NCI-H1694 (cell line): Measurements from ENCODE around the gene PRPS1L1.

Experiments
- DNase-seq: peaks from one replicate; lab custom pipeline; 2025; lab: John Stamatoyannopoulos, UW

Gene PRPS1L1

DNA sequence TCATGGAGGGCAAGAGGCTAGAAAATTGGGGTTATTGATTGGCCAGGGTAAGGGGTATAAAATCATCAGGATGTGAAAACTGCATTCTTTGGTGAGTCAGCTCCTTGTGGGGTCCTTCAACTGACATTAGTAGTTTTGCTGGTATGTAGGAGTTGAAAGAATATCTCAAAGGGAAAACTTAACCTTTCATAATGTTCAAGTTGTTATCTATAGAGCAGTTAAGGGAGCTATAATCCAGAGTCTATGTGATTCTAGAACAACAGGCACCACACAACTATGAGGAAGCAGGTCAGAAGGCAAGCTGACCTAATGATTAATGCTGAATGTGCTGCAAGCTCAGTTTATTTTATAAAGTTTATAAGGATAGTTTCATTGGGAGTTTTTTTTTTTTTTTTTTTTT, 13.7 kb downstream of the PRPS1L1 start:
- DNase-seq = no peak

DNA sequence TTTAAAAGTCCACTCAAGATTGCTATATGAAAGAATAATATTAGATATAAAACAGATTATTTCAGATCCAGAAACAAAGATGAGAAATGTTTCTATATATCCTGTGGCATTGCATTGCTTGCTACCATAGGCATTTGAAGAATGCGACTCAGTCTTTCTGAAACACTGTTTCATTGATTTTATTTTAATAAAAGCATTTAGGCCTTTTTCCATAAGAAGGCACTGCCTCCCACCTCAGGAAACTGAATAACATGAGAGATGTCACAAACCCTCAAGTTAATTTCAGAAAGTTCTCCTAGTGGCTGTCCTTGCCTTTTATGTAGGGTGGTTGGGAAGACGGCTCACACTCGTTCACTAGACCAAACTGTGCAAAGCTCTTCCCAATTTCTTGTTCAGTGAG, 23.3 kb downstream of the PRPS1L1 start:
- no peak for DNase-seq

DNA sequence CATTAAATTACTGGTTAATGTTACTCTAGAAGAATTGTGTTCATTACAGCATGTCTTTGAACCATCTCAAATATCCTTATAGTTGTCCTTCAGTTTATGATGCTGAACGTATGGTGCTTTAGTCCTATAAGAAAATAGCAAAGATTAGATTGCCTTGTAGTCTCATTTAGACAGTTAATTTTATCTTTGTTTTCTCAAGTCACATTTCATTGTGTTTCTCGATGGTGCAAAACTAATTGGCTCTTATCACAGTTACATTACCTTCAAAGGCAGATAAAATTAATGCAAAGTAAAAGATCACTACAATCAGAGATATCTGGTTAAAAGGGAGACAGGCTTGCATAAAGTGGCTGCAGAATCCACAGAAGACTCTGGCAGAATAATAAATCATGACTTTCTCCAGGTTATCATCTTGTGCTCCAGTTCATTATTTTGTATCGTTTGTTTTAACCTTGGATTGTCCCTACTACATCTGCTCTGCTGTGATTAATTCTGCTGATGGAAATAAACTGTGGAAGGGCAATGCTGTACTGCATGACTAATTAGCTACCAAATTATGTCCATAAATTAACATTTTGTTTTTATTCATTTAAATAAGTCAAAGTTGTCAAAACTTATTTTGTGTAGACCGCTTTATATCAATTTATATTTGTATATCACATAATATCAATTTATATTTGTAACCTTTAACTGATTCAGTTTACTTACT, 24.2 kb downstream of the PRPS1L1 start:
- DNase-seq = no peak

DNA sequence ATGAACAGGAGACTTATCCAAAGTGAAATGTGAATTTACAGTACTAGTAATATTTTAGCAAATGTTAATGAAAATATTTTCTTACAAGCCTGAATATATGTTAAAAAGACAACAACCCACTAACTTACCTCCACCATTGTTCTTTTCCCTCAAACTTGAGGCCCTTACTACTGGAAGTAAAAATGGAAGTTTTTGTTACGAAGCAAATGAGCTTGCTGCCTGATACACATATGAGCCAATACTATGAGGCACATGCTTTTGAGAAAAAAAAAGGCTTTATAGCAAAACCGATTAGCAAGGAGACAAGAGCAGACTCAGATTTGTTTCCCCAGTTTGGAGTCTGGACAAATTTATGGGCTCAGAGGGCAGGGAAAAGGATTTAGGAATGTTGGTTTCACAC, 29.0 kb downstream of the PRPS1L1 start:
- no peak for DNase-seq

DNA sequence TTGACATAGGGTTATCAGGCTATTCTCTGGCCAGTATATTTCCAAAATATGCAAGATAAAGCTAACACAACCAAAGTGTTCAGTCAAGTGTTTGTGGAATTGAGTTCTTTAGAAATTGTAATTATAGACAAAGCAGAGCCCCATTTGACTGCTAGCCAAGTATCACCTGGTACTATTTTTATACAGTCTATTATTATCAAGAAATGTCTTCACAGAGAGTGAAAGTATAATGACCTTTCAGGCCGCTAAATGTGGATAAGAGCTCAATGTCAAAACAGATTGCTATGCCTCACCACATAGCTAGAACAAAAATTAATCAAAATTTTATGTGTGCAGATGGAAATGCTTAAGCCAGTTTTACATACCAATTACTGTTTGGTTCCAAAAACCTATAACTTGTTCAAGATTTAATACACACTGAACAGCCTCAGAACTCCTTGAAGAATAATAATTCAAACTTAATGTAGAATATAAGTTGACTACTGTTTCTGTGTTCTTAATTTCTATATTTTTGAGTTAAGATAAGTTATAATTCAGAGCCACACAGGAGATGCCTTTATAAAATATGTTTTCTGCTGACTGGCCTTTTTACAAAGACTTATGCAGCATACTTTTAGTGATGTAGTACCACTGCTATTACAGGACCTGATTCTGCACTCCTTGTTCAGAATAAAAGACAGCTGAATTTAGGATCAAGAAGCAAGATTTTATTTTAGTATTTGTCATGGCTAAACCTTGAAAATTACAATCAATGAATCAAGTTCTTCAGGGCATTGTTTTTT, 31.0 kb downstream of the PRPS1L1 start:
- DNase-seq = no peak

DNA sequence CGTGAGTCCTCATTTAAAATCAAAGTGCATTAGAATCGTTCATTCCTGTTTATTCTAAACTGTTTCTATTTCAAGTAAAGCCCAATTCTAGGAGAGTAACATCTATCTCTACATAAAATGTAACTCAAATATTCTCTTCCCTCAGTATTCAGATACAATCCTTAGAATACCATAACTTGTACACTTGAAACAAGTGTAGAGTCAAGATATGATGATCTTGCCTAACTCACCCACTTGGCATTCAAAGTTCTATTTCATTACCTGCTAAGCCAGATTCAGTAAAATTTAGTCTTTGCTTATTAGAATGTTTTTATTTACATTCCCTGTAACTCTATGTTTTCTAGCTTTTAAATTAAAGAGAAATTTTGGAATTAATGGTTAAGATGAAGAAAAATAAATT, 31.6 kb downstream of the PRPS1L1 start:
- no peak for DNase-seq

DNA sequence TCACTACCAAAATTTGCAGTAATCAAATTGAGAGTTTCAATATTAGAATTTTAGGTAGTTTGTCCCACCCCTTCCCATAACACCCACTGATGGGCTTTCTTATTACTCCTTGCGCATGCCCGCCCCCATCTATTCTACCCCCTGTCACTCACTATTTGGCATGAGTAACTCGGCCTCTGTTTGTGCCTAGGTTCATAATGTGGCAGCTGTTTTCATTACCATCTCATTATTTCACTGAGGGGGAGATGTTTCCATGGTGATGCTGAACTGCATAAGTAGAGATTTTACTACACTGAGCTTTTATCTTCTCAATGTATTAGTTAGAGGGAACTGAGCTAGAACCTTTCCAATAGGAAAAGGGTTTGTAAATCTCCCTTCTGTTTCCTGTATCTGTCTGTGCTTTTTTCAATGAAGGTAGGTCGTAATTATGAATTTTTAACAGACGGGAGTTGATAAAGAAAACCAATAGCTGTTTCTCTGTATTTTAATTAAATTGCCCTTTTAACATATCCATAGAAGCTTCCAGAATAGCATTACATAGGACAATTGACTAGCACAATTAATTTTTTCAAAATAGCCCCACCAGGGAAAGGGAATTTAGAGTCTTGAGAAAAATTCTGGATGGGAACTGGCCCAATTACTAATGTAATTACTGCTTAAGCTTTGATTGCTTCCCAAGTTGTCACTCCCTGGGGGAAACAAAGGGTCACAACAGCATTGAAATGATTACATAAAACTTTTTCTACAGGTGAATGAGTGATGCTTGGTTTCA, 33.4 kb downstream of the PRPS1L1 start:
- no peak for DNase-seq

DNA sequence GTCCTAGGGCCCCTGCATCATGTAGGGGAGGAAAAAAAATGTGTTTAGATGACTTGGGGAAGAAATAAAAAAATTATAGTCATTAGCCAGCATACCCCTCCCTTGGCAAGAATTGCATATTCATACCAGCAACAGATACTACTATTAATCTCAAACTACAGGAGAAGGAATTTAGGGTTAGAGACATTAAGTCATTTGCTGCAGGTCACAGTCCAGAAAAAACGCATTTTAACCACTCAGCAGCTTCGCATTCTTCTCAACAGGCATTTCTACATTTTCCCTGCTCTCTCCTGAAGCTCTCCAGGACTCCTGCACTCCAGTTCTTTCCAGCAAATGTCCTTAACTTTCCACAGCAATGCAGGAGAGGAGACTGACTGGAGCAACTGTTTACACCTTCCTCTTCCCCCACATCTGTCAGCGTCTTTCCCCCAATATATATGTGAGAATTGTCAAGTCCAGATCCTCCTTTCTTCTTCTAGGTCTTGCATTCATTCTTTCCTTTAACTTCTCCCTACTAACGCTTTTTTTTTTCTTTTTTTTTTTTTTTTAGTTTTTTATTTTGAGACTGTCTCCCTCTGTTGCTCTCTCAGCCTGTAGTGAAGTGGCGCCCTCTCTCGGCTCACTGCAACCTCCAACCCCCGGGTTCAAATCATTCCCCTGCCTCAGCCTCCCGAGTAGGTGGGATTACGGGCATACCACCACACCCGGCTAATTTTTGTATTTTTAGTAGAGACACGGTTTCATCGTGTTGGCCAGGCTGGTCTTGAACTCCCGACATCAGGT, 35.6 kb downstream of the PRPS1L1 start:
- DNase-seq = peak; percentile 3

DNA sequence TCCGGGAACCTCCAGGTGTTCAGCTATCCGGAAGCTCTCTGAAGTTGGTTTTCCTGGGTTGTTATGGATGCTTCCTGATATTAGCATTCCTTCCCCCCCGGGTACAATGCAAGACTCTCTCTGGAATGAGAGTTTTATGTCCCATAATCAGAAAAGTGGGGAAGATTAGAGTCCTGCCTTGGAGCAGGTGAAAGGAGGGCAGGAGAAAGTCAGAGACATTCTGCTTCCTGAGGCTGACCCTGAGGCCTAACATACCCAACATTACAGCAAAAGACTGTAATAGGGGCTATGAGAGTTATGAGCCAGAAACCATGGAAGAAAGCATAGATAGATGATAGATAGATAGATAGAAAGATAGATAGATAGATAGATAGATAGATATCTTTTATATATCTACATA, 36.9 kb downstream of the PRPS1L1 start:
- no peak for DNase-seq

DNA sequence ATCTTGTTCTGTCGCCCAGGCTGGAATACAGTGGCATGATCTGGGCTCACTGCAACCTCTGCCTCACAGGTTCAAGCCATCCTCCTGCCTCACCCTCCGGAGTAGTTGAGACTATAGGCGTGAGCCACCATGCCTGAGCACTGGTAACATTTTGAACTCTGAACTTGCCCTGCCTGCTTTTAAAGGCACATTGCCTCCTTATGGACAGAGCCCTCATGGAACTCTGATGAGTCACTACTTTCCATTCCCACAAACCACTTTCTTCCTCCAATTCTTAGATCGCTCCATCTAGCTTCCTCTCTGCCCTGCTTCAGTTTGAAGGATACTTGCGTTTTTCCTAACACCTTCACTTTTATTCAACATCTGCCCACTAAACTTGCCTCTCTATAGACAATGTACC, 38.1 kb downstream of the PRPS1L1 start:
- DNase-seq = no peak

DNA sequence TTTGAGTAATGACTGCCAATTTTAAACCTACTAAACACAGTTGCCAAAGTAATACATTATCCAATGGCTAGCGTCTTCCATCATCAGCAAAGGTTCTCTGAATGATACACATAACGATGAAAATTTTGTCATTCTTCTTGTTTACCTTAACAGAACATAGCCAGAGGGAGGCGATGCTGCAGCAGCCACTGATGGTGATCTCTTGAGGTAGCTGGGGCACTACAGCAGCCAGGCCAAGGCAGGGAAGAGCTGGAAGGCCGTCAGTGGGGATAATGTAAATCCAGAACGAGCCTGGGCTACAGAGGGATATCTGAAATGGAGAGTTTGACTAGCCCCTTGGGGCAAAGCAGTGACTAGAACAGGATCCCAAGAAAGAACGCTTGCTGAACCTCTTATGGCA, 38.8 kb downstream of the PRPS1L1 start:
- no peak for DNase-seq

DNA sequence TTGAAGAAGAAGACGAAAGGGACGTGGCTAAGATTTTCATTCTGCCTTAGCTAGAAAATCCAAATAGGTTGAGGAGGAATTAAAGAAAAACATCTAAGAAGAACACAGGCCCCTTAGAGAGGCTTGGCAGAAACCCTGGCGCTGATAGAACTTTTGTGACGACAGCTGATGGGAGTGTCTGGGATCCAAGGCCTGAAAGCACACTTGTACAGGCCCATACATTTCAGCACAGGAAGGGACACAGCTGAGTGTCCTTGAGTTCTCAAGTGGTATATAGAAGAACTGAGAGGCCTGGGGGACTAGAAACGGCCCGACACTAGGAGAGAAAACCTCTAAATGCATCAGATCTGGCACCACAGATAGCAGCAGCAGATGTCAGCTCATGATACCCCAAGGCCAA, 39.5 kb downstream of the PRPS1L1 start:
- DNase-seq = no peak

DNA sequence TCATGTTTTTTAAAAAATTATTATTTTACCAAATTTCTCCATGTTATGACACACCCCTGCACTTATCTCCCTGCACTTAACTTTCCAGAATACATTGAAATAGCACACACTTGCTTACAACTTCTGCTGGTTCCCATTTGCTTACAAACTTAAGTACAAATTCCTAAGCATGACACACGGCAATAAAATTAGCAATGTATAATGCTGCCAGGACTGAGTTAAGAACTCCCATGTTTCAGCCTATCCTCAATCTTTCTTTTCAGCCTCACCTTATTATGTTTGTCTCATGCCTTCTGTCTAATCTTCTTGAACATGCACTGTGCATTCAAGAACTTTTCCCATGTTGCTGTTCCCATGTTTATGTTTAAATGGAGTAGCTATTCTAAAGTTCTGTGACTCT, 40.8 kb downstream of the PRPS1L1 start:
- DNase-seq = no peak

DNA sequence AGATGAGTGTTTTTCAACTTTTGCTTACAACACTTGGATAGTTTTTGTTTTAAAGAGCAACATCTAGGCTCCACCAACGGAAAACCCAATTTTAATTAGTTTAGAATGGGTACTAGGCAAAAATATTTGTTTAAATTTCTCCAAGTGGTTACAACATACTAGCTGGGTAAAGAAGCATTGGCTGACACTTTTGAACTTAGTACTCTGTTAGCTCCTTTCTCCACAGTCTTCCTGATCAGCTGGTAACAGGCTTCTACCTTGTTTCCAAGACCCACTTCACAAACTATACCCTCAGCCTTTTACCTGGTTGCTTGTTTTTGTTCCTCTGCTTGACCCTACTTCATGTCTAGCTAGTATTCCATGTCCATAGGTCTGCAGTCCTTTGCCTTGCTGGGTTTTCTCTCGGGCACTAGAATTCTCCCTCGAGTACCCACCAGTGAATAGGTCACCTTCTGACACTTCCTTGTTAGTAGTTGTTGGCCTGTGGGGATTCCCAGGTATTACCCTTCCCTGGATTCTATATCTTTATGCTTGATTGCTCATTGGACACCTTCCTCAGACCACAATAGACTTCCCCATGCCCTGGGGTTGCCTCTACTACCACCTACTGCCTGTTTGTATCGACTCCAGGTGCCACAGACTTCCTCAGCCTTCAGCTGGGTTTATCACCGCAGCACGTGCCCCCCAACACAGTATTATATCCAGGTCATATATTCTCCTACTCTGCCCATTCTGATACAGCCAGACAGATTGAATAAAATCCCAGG, 42.0 kb downstream of the PRPS1L1 start:
- DNase-seq = no peak

DNA sequence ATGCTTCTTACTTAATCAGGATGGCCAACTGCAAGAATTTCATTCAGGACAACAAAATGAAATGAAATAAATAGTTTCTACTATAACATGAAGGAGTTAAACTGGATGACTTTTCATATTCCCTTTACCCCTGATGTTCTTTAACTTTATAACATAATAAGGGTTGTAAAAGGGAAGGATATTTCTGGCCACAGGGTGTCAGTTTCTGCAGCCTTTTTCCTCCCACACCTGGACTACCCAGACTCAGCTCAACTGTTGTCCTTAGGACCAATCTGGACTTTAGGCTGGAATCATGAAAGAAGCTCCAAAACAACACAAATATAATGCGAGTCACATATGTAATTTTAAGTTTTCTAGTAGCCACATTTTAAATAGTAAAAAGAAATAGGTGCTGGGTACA, 43.4 kb downstream of the PRPS1L1 start:
- DNase-seq = no peak

DNA sequence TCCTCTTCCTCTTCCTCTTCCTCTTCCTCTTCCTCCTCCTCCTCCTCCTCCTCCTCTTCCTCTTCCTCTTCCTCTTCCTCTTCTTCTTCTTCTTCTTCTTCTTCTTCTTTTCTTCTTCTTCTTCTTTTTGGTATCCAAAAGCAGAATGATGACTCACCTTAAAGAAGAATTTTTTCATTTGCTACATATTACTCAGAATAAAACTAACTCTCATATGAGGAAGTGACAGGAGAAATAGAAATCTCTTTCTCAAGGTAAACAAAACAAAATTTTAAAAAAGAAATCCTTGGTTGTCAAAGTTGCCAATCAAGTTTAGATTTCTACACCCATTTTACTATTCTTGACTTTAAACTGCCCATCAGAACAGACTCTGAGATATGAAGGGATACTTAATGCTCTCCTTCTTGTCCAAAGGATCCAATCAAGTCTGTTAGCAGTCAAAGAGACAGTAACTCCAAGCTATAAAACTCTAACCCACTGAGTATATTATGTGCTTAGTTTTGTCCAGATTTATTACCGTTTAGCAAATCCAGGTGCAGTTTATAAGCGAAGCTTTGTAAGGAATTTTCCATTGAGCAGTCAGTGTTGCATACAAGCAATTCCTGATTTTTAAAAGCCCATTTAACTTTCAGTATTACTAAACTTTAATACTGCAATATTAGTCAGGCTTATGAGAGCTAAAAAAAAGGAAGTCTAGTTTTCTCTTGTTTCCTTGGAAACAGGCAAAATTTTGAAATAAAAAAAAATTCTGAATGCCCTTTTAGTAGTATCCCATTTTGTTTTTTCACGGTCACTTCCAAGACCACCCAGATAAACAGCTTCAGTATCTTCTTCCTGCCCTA, 44.2 kb downstream of the PRPS1L1 start:
- DNase-seq = no peak

DNA sequence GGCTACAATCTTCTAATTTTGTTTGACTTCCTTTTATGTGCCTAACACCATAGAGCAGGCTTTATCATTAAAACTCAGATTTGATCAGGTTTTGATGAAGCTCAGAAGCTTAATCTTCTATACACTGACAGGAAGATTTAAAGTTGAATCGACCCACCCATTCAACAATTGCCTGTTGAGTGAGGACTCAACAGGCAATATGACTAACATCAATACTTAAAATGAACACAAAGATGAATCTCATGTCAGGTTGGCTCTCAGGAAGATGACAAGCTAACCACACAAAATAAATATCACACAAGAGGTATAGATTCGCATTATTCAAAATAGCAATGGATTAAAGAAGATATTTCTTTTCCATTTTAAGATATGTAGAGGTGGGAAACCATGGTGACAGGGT, 50.7 kb downstream of the PRPS1L1 start:
- DNase-seq = no peak
